VCaP (cell line): ENCODE measurements around the gene SLC39A3.

Experiments
- H3K27ac ChIP-seq: fragments of 450-650 bp; 2 replicates; pipeline ENCODE4 v1.5.1; 2017
- CTCF ChIP-seq: fragments of 450-650 bp; conservative IDR thresholded peaks from 2 replicates; pipeline ENCODE4 v1.5.1; 2017; ENCODE audit warnings: mild to moderate bottlenecking, moderate library complexity

Gene SLC39A3

GRCh38 chr19:2731181-2731995 is 8.4 kb downstream of the SLC39A3 start:
- no peak overlapping the region for H3K27ac ChIP-seq
- no peak for TF ChIP-seq CTCF

GRCh38 chr19:2729943-2730818 is 9.6 kb downstream of the SLC39A3 start:
- TF ChIP-seq CTCF = no peak
- H3K27ac ChIP-seq = no peak overlapping the region

- peak overlapping the region; percentile 19; the same call in 1 of the 2 replicates for H3K27ac ChIP-seq
- TF ChIP-seq CTCF = no peak
Observed at GRCh38 chr19:2728783-2729387, 10.9 kb downstream of the SLC39A3 start.

- no peak for TF ChIP-seq CTCF
Observed at GRCh38 chr19:2727640-2727944, 12.2 kb downstream of the SLC39A3 start.

DNA sequence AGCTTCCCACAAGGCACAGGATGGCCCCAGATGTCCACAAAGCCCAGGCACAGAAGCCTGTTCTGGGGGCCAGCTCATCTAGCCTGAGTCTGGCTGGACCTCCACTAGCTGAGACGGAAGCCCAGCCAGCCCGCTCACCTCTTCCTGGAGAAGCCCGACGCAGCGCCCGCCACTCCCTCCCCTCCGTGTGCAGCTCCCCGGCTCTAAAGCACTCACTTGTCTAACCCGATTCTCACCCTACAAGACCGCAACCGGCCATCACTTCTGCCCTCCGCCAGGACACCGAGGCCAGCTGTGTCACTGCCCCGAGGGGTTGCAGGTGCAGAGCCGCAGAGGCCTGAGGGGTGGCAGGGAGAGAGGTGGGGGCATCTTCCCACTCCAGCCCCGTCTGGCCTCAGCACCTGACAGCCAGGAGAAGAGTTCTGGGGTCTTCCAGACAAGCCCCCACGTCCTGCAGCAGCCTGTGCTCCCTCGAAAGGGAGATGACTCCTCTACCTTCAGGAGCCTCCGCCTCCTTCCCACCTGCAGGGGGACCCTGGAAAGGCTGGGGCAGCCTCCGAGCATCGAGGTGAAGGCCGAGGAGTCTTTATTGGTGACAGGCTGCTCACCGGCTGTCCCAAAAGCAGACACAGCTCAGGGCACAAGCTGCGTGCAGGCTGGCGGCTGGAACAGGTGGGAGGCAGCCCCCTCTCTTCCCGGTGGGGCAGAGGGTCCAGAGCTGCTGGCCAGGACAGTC is 12.7 kb downstream of the SLC39A3 start:
- no peak overlapping the region for H3K27ac ChIP-seq
- TF ChIP-seq CTCF = no peak

More at GRCh38 chr19:2727640-2727944, 12.2 kb downstream of the SLC39A3 start:
- H3K27ac ChIP-seq = no peak overlapping the region

GRCh38 chr19:2726160-2726855 is 13.5 kb downstream of the SLC39A3 start:
- no peak overlapping the region for H3K27ac ChIP-seq

More at GRCh38 chr19:2726160-2726855, 13.5 kb downstream of the SLC39A3 start:
- TF ChIP-seq CTCF = no peak
